OCI-M2 (cell line): Measurements from ENCODE around the gene RNF181.
"Not testable (repeated sequence)": the region's sequence is repeated elsewhere in the genome, so short reads cannot be mapped to it uniquely, and the experiment has no call there.

Source experiments
- DNase-seq: peaks from one replicate; lab custom pipeline; 2025; ENCODE audit not compliant: unreplicated experiment; lab: John Stamatoyannopoulos, UW

RNF181 gene, protein sequence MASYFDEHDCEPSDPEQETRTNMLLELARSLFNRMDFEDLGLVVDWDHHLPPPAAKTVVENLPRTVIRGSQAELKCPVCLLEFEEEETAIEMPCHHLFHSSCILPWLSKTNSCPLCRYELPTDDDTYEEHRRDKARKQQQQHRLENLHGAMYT

DNA sequence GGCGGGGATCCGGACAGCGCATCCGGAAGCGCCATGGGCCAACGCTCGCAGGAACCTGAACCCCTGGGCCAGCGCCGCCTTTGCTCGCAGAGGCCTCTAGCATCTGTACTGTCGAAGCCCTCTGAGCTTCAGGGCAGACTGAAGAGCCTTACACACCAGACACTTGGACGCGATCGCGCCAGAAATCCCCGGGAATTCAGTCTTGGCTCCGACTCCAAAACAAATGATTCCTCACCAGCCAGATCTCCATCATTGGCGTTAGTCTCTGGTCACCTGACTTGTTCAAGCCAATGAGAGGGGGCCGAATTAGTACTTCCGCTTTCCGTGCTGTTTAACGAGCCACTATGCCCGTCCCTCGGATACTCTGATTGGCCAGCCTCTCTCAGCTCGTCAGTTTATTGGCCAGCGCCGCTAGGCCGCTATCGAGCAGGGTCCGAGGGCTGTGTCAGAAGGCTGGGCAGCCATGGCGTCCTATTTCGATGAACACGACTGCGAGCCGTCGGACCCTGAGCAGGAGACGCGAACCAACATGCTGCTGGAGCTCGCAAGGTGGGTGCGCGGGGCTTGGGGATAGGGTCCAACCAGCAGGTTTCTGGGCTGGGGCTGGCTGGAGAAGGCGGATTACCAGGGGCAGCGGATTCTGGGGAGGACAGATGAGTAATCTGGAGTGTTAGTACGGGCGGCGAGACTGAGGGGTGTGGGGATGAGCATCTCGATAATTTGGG lies at the start of gene RNF181:
RNF181 (plus strand) TSS at position 445 of the 725 bp plus-strand sequence; CDS start at position 464, 19 bp downstream.
- DNase-seq, result peak; percentile 77

GRCh38 chr2:85545780-85546240 lies 49.7 kb upstream of the RNF181 start:
- no peak for DNase-seq

DNA sequence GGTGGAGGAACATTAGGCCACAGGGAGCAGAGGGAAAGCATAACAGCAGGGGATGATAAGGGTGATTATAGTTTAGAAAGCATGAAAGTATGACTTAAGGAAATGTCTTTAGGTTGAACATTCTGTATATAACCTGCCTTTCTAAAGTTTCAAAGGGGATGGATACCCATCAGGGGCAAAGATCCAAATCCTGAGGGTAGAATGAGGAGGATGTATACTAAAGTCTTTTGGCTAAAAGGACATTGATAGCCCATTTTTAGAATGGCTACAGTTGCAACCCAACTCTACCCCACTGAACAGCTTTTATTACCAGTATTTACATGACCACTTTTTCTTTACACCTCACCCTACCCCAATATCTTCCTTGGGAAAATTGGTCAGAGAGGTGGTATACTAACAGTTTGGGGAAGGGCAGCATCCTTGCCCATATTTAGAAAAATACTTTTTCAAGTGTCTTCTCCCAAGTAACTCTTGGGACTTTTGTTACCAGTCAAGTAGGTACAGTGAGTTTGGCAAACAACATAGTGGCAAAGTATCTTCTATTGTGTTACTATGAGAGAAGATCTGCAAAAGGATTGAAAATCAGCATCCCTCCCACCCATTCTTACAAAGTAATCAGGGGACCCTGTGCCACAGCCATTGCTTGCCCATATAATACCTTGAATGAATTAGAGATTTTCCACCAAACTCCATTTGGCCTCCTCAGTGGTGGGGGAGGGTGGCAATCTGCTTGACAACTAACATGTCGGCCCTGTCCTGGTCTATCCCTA lies 48.3 kb upstream of the RNF181 start:
- no peak for DNase-seq

- DNase-seq, result no peak
These were observed 47.5 kb upstream of the RNF181 start for GRCh38 chr2:85547859-85548607.

GRCh38 chr2:85548608-85548900 lies 47.0 kb upstream of the RNF181 start:
- DNase-seq, result no peak

DNA sequence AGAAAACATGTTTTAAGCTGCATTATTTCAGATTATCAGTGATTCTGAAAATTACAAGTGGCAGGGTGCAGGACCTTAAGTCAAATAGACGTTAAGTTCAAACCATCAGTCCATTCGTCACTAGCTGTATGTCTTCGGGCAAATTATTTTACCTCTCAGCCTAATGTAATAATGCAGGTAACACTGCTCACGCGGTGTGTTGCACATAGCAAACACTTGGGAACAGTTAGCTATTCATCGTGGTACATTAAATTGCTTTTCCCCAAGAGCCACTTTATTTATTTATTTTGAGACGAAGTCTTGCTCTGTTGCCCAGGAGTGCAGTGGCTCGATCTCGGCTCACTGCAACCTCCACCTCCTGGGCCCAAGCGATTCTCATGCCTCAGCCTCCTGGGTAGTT lies 46.5 kb upstream of the RNF181 start:
- DNase-seq, result no peak

DNA sequence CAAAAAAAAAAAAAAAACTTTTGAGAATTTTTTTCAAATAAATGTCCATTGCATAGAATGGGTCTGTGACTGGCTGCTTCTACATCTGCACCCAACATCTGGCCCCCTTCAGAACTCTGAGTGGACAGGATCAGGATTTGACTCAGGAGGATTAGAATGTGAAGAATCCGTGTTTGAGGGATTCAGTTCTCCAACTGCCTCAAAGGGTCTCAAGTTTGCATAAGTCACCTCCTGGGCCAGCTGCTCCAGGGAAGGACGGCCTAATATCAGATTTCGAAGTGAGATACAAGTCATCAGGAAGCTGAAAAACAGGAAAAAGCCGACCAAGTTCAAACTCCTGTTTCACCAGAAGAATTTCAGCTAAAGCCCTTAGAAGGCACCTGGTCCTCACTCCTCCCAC lies 45.7 kb upstream of the RNF181 start:
- no peak for DNase-seq

DNA sequence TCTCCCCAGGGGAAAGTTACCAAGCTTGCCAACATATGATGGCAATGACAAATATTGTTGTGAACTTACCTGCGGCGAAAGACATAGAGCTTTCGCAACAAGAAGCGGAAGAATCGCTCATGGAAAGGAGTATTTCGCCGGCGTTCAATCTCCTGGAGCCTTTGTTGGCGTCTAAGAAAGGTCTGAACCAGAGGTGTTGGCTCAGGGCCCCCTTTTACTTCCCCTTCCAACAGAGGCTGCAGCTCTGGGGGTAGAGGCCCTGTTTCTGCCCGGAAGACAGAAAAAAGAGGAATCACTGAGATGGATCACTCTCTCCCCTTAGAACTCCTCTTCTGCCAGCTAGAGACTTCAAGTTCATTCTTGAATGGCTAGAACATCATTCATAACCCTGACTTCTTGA lies 45.1 kb upstream of the RNF181 start:
- no peak for DNase-seq

DNA sequence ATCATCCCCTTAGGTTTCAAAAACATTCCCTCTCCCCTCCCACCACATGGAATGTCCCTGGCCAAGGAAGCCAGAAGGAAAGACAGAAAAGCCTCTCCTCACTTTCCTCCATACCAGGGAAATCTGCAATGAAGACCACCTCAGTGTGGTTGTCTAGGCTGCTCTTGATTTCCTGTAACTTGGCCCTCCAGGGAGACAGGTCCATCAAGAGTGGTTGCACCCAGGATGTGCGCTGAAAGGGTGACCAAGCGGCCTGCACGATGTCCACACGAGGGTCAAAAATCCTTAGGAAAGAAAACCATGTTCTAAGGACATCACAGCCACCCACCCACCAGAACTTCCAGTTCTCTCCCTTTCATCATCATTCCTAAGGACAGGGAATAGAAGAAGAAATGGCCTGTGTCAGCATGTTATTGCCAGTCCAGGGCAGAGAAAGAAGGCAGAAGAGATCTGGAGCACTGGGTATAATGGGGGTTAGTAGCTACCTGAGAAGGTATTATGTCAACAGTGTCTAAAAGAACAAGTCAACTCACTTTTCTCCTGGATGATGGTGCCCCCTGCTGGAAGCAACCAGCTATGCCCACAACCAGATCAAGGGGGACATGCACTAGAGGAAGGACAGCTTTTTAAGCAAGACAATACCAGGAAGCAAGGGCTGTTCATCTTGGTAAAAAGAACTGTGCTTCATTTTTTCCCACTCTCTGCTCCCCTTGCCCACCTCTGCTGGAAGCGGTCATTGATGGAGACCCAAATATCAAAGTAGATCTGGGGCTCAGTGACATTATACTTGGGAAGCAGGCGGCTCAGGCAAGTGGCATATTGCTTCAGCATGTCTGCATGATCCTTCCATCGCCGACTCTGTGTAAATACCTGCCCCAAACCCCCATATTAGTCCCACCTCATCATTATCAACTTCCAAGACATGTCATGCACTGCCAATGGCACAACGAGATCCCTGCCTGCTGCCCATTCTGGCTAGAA lies 43.6 kb upstream of the RNF181 start:
- no peak for DNase-seq

- no peak for DNase-seq
These were observed 42.4 kb upstream of the RNF181 start for GRCh38 chr2:85553184-85553583.

DNA sequence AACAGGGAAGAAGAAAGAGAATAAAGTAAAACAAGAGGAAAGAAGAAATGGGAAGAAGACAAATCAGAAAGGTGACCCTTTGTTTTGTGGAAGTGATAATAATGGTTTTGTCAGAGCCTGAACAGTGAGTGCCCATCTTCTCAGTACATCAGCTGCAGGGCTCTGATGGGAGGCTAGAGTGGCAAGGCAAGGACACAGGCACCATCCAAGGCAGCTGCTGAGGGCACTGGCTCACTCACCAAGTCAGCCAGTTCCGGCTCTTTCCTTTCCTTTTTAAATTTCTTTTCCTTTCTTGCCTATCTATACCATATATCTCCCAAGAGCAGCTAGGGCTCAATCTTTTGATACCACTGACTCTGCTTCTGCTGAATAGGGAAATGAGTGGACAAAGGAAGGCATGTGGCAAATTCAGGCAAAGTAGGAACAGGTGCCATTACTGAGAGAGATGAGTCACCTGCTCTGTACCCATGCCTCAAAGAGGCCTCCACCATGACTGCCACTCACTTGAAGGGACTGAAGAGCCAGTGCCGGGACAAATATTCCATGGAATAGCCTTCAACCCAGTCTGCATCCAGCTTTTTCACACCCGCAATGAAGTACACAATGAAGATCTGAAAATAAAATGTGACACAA lies 40.4 kb upstream of the RNF181 start:
- DNase-seq, result no peak

GRCh38 chr2:85557130-85557529 lies 38.4 kb upstream of the RNF181 start:
- no peak for DNase-seq

DNA sequence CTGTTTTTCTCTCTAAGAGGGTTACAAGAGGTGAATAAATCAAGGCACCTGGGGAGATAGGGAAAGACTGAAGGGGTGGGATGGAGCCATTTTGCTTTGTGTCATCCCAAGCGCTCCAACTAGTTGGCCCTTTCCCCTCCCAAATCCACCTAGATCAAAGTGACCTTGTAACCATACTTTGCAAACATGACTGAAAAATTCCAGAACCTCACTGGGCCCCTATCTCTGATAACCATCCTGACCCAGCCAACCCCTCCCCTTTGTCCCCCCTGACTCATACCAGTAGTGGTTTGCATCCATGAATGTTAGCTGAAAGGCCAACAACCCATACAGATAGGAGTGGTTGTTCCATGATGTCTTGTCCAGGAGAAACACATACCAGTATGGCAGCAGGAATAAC lies 37.4 kb upstream of the RNF181 start:
- no peak for DNase-seq

DNA sequence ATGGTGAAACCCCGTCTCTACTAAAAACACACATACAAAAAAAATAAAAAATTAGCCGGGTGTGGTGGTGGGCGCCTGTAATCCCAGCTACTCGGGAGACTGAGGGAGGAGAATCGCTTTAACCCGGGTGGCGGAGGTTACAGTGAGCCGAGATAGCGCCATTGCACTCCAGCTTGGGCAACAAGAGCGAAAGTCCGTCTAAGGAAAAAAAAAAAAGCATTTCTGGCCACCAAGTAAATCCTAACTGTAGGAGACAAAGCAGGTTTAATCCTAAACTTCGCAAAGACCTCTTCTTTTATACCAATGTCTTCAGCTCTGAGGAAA lies 35.2 kb upstream of the RNF181 start:
- not testable (repeated sequence) for DNase-seq

DNA sequence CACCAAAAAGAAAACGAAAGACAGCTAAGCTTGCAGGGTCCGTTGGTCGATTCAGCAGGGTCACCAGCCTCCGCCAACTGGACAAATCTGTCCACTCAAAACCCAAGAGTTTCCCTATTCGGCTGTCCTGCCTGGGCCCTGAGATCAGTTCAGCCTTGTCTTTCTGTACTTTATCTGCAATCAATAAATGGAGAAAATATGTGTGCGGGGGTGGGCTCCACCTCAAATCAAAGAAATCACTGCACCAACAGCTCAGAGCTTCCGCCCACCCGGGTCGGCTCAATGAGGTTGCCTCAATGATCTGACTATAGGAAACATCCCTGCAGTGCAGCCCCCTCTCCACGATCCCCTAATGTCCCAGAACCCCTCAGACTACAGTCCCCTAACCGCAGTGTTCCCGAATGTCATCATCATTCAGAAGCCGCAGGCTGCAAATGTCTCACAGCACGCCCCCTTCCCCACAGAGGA lies 34.7 kb upstream of the RNF181 start:
- DNase-seq, result no peak

DNA sequence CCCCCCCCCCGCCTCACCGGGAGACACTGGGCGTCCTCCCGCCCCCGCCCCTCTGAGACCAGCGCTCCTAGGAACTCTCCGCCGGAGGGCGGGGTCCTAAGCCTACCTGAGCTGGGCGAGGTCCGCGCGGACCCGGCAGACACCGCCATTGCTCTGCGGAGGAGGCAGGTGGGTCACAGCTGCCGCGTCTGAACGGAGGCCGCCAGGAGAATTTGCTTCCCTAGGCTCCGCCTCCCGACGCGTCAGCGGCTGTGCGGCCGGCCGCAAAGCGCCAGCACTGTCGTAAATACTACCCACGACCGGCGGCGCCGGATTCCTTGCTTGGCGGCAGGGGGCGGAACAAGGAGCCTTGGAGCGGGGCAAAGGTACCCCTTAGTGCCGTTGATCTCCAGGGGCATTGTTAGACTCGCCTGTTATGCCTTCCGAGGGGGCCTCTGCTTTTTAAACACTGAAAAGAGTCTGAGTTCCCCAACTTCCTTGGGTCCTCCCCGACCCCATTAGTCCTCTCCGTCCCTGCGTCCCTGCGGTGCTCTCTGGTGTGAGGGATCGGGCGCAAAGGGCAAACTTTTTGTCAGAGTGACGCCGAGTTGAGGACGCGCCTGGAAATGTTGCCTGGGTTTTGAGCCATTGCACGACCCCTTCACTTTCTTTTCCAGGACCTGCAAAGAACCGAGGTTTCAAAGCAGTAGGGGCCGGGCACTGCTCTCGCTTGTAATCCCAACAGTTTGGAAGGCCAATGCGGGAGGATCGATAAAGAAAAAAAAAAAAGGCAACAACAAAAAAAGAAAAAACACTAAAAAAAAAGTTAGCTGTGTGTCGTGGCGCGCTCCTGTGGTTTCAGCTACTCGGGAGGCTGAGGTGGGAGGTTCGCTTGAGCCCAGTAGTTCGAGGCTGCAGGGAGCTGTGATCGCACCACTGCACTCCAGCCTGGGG lies 34.0 kb upstream of the RNF181 start, which contains the start of gene GGCX:
GGCX (minus strand) TSS at position 214 of the 933 bp plus-strand sequence; CDS start at position 149, 65 bp downstream.
- peak; percentile 58 for DNase-seq

DNA sequence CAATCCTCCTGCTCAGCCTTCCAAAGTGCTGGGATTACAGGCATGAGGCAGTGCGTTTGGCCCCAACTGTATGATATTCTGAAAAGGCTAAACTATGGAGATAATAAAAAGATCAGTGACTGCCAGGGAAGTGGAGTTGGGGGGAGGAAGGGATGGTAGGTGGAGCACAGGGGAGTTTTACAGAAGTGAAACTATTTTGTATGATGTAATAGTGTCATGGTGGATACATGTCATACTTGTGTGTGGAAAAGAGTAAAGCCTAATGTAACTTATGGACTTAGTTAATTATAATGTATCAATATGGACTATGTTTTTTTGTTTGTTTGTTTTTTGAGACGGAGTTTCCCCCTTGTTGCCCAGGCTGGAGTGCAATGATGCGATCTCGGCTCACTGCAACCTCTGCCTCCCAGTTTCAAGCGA lies 31.4 kb upstream of the RNF181 start:
- no peak for DNase-seq

DNA sequence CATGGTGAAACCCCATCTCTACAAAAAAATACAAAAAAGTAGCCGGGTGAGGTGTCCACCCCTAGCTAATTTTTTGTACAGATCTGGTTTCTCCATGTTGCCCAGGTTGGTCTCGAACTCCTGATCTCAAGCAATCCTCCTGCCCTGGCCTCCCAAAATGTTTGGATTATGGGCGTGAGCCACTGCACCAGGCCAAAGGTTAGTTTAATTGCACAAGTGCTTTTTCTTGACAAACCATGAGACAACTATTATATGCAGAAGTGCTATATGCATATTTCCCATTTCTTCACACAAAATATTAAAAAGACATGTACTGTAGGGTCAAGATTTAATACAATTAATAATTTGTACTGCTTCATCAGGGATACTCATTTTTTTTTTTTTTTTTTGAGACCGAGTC lies 29.3 kb upstream of the RNF181 start:
- no peak for DNase-seq

- DNase-seq, result no peak
These were observed 19.8 kb upstream of the RNF181 start for GRCh38 chr2:85575739-85576138.
